Left kidney (tissue), 2 donors: ENCODE measurements around the gene ARHGEF7. TPM values are rescaled to one million over a fixed set of nuclear protein-coding genes. Genes with fewer than 3 reads are reported as not detected.
A peak's percentile ranks its signal among the peaks of the same experiment; 100 is the strongest.
"Not testable (repeated sequence)": the region's sequence is repeated elsewhere in the genome, so short reads cannot be mapped to it uniquely, and the experiment has no call there.

Experiments
- DNase-seq: peaks from one replicate; pipeline ENCODE4 v3.0.0-alpha.2; 2013
- polyA plus RNA-seq: library from polyadenylated mRNA; unstranded; fragments of 120-200 nt; gene quantifications from one replicate; pipeline ENCODE4 v1.2.1, GENCODE V29; 2013; ENCODE audit not compliant: insufficient read length

ARHGEF7 gene
- polyA plus RNA-seq, 1 donor: 79.1 TPM

DNA sequence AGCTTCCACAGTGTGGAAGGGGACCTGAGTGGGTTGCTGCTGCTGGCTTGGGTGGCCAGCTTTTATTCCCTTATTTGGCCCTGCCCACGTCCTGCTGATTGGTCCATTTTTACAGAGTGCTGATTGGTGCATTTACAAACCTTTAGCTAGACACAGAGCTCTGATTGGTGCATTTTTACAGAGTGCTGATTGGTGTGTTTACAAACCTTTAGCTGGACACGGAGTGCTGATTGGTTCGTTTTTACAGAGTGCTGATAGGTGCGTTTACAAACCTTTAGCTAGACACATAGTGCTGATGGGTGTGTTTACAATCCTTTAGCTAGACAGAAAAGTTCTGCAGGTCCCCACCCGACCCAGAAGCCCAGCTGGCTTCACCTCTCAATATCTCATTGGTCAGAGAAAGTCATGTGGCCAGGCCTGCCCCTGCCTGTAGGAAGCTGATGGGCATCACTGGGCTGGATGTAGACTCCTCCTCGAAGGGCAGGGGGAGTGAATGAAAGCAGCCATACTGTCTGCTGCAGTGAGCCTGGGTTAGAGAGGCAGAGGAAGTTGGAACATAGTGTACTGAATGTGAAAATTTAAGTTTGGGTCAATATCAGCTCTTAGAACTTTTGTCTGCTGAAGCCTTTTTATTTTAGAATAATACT, 83.7 kb downstream of the ARHGEF7 start:
- not testable (repeated sequence) for DNase-seq

DNA sequence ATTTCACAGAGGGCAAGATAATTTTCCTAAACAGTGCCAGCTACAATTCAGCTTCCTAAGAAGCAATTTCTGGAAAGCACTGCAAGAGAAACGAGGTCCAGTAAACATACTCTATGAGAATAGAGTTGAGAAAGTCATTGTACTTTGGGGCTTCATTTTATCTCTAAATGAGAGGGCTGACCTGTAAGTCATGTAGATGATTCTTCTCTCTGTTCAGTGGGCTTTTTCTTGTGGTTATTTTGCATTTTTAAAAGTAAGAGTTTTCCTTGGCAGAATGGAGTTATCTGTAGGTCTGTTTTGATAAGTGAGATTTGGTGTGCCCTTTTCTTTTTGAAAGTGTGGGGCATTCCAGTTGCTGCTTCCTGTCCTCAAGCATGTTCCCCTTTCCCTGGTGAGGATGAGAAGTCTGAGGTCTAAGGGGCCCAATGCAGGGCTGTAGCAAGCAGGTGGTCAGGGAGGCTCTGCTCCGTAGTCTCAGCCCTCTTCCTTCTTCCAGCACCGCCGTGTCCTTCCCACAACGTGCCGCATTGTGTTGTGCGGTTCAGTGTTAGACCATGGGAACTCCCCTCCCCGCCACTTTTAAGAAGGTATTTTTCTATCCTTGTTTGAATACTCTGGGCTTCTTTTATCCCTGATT, 86.3 kb downstream of the ARHGEF7 start:
- DNase-seq: no peak

DNA sequence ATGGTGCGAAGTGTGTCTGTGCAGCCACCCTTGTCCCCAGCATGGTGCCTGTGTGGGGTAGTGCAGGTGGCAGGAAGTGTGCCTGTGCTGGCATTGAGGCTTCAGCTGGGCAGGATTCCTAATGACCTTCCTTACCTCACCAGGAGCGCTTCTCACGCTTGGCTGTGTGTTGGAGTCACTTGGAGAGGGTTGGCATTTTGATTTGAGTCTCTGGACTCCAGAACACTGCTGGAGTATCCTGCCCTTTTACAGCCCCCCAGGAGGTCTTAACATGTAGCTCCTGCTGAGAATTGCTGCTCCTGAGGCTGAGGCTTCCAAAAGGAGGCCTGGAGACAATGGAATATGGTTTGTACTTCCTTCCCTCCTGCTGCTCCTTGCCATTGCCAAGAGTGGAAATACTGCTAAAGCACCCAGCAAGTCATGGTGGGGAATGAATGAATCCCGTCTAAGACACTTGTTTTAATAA, 87.1 kb downstream of the ARHGEF7 start:
- no peak for DNase-seq

DNA sequence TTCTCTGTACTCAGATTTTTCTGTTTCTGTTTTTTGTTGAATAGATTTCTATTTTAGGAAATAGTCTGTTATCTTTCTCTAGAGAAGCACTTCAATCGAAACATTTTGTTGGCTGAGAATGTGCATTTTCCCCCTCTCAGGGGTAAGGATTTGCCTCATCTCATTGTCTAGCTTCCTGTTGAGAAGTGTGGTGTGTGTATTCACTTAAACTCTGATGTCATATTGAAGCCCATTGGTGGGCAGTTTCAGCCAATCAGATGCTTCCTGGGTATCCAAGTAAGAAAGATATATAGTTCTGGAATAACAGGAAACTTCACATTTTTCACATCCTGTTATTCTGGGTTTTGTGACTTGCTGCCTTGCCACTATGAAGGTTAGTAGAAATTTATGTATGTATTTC, 87.6 kb downstream of the ARHGEF7 start:
- DNase-seq: peak; percentile 74

GRCh38 chr13:111203736-111204389, 88.8 kb downstream of the ARHGEF7 start:
- DNase-seq: no peak

- no peak for DNase-seq
These were observed 89.5 kb downstream of the ARHGEF7 start for GRCh38 chr13:111204438-111205177.

DNA sequence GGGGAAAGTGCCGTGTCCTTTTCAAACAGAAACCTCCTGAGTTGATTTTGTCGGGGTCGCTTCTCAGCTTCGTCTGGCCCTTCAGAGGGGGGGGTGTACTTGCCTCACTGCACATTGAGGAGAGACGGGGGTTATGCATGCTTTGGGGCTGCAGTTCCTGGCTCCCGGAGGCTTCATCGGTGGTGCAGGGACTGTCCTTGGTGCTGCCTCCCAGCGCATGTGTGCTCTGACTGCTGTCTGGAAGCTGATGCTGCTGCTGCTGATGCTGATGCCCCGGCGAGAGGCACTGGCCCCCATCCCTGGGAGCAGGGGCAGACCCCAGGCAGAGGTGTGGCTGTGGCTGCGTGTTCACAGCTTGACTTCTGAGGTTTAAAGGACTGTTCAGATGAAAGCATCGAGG, 91.0 kb downstream of the ARHGEF7 start:
- DNase-seq: no peak

- DNase-seq: no peak
These were observed 94.5 kb downstream of the ARHGEF7 start for GRCh38 chr13:111209613-111210012.

DNA sequence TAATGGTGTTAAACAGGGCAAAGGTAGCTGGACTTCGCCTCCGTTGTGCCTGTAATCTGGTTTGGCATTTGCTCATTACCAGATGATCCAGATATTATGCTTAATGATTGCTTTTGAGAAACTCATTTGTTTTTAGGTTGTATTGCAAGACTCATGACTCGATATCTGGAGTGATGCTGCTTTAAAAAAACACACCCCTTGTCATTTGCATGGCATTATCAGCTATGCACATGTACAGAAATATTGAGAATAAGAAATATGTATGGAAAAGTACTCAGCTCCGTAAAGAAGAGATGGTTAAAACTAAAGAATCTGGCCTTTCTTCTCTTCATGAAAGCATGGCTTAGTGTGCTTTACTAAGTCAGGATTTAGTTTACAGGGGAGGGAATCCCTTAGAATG, 95.0 kb downstream of the ARHGEF7 start:
- no peak for DNase-seq

DNA sequence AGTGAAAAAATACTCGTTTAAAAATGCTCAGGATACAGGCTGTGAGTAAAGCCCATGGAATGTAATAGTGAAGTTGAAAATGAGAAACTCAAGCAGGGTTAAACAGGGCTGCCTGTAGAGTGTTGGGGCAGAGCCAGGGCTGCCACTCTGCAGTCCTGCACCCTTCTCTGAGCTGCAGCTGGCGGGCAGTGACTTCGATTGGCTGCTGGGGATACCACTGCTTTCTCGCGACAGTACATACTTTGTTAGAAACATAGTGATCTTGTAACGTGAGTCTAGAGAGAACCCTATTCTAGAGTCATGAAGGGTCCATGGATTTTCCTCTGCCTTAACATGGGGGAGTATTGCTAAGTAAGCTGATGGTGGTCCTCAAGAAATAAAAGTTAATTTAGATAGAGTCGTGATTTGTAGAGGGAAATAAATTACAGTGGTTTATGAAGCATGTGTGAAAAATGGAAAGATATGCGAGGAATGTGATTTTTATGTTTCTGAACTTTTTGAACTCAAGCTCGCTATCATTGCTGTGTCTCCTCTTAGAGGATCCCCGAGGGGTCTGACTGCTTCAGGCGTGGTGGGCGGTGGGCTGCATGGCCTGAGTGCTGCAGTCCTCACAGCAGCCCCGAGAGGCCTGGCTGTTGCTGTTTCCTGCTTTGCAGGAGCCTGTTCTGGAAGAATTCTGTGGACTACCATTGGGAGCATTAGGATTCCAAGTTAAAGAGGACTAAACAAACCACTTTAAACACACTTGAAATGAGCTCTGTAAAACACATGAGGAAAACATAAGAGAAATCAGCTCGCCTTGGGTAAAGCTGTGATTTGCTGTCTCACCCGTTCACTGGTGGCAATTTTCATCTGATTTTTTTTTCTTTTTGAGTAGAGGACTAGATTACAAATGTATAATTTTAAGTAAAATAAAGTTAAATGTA, 95.7 kb downstream of the ARHGEF7 start:
- DNase-seq: no peak

DNA sequence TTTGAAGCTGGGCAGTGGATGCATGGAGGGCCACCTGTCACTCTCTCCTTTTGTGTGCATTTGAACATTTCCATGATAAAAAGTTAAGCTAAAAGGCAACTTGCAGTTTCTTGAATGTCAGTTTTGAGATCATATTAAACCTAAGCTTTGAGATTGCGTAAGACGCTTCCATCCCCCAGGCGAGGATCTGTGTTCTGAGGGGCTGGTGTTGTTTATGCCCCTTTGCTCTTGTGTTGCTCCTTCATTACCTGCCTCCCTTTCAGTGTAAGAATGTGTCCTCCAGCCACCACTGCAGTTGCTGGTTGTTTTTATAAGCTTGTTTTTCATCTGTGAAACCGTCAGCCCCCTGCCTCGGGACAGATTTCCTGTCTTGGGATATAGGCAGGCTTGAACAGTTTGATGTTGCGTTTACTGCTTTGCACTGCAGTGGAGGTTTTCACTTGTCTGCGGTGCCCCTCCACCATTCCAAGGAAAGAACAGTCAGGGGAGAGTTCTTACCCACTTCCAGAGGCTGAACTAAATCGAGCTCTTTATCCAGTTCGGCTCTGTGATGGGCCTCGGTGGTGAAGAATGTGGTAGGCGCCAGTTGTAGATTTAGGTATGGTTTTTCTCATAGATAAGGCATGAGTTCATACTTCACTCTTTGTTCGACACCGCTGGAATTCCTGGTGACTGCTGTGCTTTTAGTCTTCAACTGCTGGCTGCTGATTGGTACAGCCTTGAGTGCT, 96.8 kb downstream of the ARHGEF7 start:
- DNase-seq: no peak

GRCh38 chr13:111212517-111212873, 97.4 kb downstream of the ARHGEF7 start:
- no peak for DNase-seq

DNA sequence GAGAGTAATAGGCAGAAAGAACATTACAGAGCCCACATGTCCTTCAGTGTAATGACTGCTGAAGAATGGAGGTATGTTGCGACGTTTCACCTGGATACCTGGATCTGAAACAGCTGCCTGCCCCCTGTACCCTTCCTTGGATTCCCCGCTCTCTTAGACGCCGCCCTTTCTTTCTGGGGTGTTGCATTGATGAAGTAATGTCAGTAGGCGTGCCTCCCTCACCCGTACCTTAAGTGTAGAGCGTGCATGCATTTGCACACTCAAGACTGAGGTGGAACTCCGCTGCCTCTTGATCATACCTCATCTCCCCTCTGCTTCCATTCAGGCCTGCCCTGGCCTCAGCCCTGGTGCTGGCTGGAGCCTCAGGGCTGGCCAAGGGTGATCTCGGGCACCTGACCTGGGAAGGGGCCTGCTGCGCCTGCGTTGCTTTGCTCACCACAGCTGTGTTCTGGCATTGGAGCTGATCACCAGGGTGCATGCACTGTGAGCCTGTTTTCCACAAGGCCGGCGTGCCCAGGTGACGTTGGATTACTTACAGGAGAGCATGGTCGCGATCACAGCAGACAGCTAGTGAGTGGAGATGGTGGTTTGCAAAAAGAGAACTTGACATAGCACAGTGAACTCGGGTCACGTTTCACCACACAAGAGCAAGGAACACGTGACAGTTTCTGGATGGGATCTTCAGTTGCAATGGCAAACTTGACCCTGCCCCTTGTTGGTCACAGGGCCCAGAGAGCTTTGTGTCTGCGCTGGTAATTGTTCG, 99.0 kb downstream of the ARHGEF7 start:
- DNase-seq: no peak

- no peak for DNase-seq
These were observed 100.3 kb downstream of the ARHGEF7 start for GRCh38 chr13:111215081-111216047.

DNA sequence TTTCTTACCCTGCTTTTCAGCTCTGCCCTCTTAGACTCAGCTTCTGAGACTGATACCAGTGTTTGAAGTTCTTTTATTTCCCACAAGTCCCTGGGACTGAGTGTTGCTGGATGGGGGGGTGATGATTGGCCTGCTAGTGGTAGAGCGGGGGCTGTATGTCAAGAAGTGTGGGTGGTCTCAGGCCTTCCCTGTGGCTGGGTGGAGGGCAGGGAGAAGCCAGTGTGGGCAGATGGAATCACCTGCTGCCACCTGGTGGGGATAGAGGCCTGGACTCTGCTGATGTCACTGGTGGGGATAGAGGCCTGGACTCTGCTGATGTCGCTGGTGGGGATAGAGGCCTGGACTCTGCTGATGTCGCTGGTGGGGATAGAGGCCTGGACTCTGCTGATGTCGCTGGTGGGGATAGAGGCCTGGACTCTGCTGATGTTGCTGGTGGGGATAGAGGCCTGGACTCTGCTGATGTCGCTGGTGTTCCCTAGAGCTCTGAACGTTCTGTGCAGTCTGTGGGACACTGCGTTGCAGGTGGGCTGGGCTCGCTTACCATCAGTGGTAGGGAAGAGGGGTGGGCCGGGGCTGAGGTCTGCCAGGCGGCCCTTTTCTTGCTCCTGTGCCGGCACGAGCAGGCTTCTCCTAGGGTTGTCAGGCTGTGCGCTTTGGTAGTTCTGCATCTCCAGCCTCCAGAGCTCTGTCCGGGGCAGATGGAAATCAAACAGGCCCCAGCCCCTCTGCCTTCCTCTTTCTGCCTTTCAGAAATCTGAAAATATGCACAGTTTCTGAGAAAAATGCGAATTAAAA, 101.3 kb downstream of the ARHGEF7 start:
- DNase-seq: no peak

GRCh38 chr13:111217641-111218040, 102.5 kb downstream of the ARHGEF7 start:
- no peak for DNase-seq

DNA sequence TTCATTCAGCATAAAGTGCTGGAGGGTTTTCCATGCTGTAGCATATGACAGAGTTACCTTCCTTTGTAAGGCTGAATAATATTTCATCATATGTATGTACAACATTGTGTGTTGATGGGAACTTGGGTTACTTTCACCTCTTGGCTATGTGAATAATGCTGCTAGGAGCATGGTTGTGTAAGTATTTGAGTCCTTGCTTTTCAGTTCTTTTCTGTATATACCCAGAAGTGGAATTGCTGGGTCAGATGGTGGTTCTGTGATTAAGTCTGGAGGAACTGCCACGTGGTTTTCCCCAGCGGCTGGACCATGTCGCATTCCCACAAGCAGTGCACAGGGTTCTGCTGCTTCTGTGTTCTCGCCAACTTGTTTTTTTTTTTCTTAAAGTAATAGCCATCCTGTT, 104.2 kb downstream of the ARHGEF7 start:
- DNase-seq: no peak

- no peak for DNase-seq
These were observed 104.8 kb downstream of the ARHGEF7 start for GRCh38 chr13:111219950-111220349.
